HG03139 (cell line): ENCODE results near the gene FRY.

ENCODE experiments used
- ATAC-seq: cut with Tn5 transposase; IDR thresholded peaks from one replicate; pipeline ENCODE4 v1.9.1; 2021; ENCODE audit not compliant: unreplicated experiment

FRY gene

GRCh38 chr13:32126278-32126677 is 94.7 kb downstream of the FRY start:
- no peak for ATAC-seq

GRCh38 chr13:32126756-32127155 is 95.2 kb downstream of the FRY start:
- no peak for ATAC-seq

GRCh38 chr13:32127691-32128090 is 96.1 kb downstream of the FRY start:
- no peak for ATAC-seq

- no peak for ATAC-seq
These were observed 102.9 kb downstream of the FRY start for GRCh38 chr13:32134241-32135055.

GRCh38 chr13:32135056-32135390 is 103.4 kb downstream of the FRY start:
- ATAC-seq = no peak

- ATAC-seq = no peak
These were observed 104.1 kb downstream of the FRY start for GRCh38 chr13:32135655-32136054.

- no peak for ATAC-seq
These were observed 104.5 kb downstream of the FRY start for GRCh38 chr13:32136061-32136460.

- no peak for ATAC-seq
These were observed 105.1 kb downstream of the FRY start for GRCh38 chr13:32136716-32137115.

GRCh38 chr13:32139251-32139650 is 107.7 kb downstream of the FRY start:
- ATAC-seq = no peak

GRCh38 chr13:32140109-32140508 is 108.5 kb downstream of the FRY start:
- ATAC-seq = no peak

- ATAC-seq = no peak
These were observed 109.9 kb downstream of the FRY start for GRCh38 chr13:32141462-32141861.

- ATAC-seq = no peak
These were observed 110.5 kb downstream of the FRY start for GRCh38 chr13:32142115-32142514.

- ATAC-seq = no peak
These were observed 111.4 kb downstream of the FRY start for GRCh38 chr13:32142956-32143375.

GRCh38 chr13:32147193-32147592 is 115.6 kb downstream of the FRY start:
- no peak for ATAC-seq

GRCh38 chr13:32147976-32148375 is 116.4 kb downstream of the FRY start:
- no peak for ATAC-seq

GRCh38 chr13:32150239-32150638 is 118.7 kb downstream of the FRY start:
- ATAC-seq = no peak

GRCh38 chr13:32150794-32151193 is 119.2 kb downstream of the FRY start:
- no peak for ATAC-seq

GRCh38 chr13:32151240-32151639 is 119.7 kb downstream of the FRY start:
- no peak for ATAC-seq

GRCh38 chr13:32153056-32153455 is 121.5 kb downstream of the FRY start:
- ATAC-seq = no peak

- ATAC-seq = no peak
These were observed 127.7 kb downstream of the FRY start for GRCh38 chr13:32159137-32159869.

- ATAC-seq = no peak
These were observed 130.9 kb downstream of the FRY start for GRCh38 chr13:32162395-32163005.

GRCh38 chr13:32164622-32165268 is 133.2 kb downstream of the FRY start:
- ATAC-seq = no peak
